Sigmoid colon (tissue), 4 donors: ENCODE results near the gene CTBP2.

Experiments used
- POLR2AphosphoS5 ChIP-seq, 4 donors: sonication (generic); formaldehyde crosslinking; IDR thresholded peaks; one replicate each; pipeline ENCODE4 v1.6.1; 2017; ENCODE audit warnings: antibody characterized with exemption in 4 of 4
- TF ChIP-seq, protein P1 (sequence below), 4 experiments: fragments of 450-650 bp in 3 of 4; fragments of 200-600 bp in 1 of 4; IDR thresholded peaks; one replicate each; pipeline ENCODE4 v1.5.1; 2016 to 2019; ENCODE audit warnings: antibody characterized with exemption in 4 of 4, mild to moderate bottlenecking in 3 of 4, moderate library complexity in 2 of 4

DNA sequence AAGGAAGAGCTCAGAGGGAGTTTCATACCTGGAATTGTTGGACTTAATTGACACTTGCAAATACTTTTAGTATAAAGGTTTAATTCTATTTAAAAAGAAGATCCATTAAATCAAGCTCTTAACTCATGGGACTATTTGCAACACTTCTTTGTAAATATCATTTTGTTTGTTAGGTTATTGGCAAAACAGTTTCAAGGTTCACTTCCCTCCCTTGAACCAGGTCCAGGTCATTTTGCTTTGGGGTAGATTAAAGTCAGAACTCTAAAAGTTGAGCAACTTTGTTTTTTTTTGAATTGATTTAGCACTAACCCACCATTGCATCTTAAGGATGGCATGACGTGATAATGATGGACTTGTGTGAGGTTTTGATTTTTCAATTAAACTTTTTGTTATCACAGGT, 172.6 kb downstream of the CTBP2 start:
- TF ChIP-seq, protein P1, sequence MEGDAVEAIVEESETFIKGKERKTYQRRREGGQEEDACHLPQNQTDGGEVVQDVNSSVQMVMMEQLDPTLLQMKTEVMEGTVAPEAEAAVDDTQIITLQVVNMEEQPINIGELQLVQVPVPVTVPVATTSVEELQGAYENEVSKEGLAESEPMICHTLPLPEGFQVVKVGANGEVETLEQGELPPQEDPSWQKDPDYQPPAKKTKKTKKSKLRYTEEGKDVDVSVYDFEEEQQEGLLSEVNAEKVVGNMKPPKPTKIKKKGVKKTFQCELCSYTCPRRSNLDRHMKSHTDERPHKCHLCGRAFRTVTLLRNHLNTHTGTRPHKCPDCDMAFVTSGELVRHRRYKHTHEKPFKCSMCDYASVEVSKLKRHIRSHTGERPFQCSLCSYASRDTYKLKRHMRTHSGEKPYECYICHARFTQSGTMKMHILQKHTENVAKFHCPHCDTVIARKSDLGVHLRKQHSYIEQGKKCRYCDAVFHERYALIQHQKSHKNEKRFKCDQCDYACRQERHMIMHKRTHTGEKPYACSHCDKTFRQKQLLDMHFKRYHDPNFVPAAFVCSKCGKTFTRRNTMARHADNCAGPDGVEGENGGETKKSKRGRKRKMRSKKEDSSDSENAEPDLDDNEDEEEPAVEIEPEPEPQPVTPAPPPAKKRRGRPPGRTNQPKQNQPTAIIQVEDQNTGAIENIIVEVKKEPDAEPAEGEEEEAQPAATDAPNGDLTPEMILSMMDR (IDR thresholded peaks at IDR 0.05) = no peak
- no peak for TF ChIP-seq POLR2AphosphoS5 (IDR thresholded peaks at IDR 0.05)
